Measurements from ENCODE around the gene TASOR2.
A peak's percentile ranks its signal among the peaks of the same experiment; 100 is the strongest.

Gene TASOR2

DNA sequence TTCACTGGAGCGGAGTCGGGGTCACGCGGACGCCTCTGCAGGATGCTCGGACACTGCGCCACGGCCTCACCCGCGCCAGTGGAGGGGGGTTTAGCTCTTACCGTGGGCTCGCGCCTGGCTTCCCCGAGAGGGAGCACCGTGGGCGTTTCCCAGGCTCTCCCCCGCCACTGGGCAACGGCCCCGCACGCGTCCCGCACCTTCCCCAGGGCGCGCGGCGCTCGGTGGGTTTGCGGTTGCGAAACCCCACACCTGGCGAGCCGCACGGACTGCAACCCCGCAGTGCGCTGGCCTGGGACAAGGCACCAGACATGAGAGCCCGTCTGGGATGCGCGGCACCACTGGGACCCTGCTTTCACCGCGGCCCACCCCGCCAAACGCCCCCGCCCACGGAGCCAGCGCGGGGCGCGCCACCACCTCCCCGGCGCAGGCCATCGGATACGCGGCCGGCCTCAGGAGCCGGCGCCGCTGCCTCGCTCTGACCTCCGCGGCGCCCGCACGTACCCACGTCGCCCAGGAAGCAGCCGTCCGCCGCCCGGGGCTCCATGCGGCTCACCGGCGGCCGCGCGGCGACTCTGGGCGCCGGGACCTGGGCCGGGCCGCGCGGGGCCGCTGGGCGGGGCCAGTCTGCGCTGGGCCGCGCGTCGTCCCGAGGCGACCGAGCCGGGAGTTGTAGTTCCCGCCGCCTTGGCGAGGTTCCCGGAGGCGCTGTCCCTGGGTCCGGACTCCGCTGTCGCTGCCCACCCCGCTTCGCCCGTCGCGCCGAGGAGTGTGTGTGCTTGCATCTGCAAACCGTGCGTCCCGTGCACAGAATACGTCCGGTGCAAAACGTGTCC lies 18.4 kb upstream of the TASOR2 start, which contains the start of gene ASB13:
Gene ASB13, minus strand, starts transcription at position 588 of the 833 bp plus-strand sequence. Its CDS starts 44 bp downstream, at position 544.
- POLR2A ChIA-PET, result no interaction called here
- TF ChIP-seq, protein P1, sequence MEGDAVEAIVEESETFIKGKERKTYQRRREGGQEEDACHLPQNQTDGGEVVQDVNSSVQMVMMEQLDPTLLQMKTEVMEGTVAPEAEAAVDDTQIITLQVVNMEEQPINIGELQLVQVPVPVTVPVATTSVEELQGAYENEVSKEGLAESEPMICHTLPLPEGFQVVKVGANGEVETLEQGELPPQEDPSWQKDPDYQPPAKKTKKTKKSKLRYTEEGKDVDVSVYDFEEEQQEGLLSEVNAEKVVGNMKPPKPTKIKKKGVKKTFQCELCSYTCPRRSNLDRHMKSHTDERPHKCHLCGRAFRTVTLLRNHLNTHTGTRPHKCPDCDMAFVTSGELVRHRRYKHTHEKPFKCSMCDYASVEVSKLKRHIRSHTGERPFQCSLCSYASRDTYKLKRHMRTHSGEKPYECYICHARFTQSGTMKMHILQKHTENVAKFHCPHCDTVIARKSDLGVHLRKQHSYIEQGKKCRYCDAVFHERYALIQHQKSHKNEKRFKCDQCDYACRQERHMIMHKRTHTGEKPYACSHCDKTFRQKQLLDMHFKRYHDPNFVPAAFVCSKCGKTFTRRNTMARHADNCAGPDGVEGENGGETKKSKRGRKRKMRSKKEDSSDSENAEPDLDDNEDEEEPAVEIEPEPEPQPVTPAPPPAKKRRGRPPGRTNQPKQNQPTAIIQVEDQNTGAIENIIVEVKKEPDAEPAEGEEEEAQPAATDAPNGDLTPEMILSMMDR (IDR thresholded peaks at IDR 0.05; ENCODE audit: insufficient read depth, low read length, missing control alignments), result no peak

DNA sequence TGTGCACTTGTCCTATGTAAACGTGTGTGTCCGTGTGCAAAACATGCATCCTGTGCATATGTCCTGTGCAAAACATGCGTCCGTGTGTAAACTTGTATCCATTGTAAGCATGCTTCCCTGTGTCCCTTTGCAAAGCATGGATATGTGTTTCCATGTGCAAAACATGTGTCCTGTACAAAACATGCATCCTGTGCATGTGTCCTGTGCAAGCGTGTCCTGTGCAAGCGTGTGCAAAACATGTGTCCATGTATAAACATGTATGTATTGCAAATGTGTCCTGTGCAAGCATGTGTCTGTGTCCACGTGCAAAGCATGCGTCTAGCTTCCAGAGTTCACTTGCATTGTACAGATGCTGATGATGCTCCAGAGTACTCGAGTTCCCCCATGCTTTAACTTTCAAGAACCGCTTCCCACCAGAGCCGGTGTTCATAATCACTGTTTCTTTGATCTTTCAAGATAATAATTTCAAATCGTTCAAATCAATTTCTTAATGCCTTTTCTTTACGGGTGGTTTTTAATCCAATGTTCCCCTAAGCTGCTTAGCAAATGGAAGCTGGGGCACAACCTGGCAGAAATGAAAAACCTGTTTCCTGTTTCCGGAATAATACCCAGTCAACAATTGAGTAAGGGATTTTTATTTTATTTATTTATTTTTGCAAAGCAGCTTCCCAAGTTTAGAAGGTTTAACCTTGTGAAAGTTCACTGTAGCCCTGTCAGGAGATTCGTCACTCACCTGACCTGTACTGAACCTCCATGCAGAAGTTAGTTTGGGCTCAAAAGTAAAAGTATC lies 17.6 kb upstream of the TASOR2 start:
- peak overlapping the region; percentile 75 for H3K4me3 ChIP-seq (ENCODE audit: low read depth, low read length)
- TF ChIP-seq, protein P1 (IDR thresholded peaks at IDR 0.05; ENCODE audit: insufficient read depth, low read length, missing control alignments), result no peak
- ChIA-PET CTCF (interaction anchor here (1.1 kb wide), 1 partner anchor 223 kb away, joined by 3 read pairs; the partner anchor contains the start of gene FBH1), POLR2A (no interaction called here)
- DNase-seq (ENCODE audit: low read depth, low spot score), result no peak

More for the DNA sequence above, 18.4 kb upstream of the TASOR2 start, which contains the start of gene ASB13:
- no peak for DNase-seq (ENCODE audit: low read depth, low spot score)
- CTCF ChIA-PET, result interaction anchor here (1.1 to 1.4 kb wide), 4 partner anchors 37 to 226 kb away, joined by 3 to 4 read pairs (median 3); partner anchors contain the start of gene FBH1
- H3K4me3 ChIP-seq (ENCODE audit: low read depth, low read length), result peak within 1 kb of the TSS; percentile 75

DNA sequence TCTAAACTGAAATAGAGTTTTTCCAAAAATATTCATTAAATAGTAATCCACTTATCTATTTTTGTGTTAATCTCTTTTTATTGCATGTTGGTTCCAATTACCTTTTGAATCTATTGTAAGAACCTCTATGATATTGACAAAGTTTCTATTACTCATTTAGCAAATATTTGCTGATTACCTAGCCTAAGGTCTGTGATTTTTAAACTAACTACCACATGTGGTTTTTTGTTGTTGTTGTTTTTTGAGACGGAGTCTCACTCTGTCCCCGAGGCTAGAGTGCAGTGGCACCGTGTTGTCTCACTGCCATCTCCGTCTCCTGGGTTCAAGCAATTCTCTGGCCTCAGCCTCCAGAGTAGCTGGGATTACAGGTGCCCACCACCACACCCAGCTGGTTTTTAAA lies 16.2 kb upstream of the TASOR2 start:
- no peak for DNase-seq (ENCODE audit: low read depth, low spot score)
- H3K4me3 ChIP-seq (ENCODE audit: low read depth, low read length), result no peak overlapping the region
- ChIA-PET CTCF (interaction anchor here (1.6 kb wide), 1 partner anchor 11 kb away, joined by 5 read pairs; no protein-coding TSS in a partner anchor), POLR2A (interaction anchor here (0.6 kb wide), 1 partner anchor 1853 kb away, joined by 3 read pairs; no protein-coding TSS in a partner anchor)
- TF ChIP-seq, protein P1 (IDR thresholded peaks at IDR 0.05; ENCODE audit: insufficient read depth, low read length, missing control alignments), result no peak

DNA sequence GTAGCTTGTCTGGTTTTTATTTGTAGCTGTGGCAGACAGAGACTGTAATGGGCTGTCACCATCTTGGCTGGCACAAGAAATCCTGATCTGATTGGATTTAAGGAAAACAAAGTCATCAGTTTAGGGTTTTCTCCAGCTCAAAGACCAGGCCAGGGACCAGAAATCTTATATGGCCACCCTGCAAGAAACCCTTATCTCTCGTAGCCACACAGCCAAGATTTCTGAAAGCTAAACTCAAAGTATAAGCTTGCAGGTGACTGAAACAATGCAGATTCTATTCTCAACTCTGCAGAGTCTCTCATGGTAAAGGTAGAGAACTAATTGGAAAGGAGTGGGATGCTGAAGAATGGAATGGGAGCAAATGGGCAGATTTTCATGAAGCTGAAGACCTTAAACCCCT lies 15.0 kb upstream of the TASOR2 start:
- no peak for DNase-seq (ENCODE audit: low read depth, low spot score)
- H3K4me3 ChIP-seq (ENCODE audit: low read depth, low read length), result no peak overlapping the region
- POLR2A ChIA-PET, result no interaction called here
- CTCF ChIA-PET, result interaction anchor here (1.6 kb wide), 1 partner anchor 10 kb away, joined by 5 read pairs; no protein-coding TSS in a partner anchor
- TF ChIP-seq, protein P1 (IDR thresholded peaks at IDR 0.05; ENCODE audit: insufficient read depth, low read length, missing control alignments), result no peak

DNA sequence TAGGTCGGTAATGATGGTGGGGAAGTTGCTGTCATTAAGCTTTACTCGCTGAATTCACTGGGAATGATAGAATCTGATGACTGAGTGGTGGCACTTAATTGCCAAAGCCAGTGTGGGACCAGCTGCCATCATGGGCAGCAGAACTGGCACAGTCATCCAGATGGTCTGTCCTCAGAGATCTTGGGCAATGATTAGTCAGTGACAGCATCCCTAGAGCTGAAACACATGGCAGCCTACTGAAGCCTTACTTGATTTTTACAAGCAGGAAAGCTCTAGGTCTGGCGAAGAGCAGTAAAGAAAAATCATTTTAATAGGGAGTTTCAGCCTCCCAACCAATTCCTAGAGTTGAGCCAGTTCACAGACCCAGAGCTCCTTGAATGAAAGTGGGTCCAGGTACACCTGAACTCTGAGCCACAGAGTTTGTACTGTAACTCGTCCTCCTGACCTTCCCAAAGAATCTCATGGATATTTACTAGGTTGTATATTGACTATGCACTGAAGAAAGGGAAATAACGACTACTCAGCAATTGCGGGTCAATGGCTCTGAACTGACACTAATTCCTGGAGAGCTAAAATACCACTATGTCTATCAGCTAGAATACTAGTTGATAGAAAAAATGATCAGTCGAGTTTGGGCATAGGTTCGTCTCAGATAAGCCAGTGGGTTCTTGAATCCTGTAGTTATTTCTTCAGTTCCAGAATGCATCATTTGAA lies 13.8 kb upstream of the TASOR2 start:
- no peak for DNase-seq (ENCODE audit: low read depth, low spot score)
- POLR2A ChIA-PET, result no interaction called here
- CTCF ChIA-PET, result interaction anchor here (0.8 kb wide), 1 partner anchor 8 kb away, joined by 4 read pairs; no protein-coding TSS in a partner anchor
- TF ChIP-seq, protein P1 (IDR thresholded peaks at IDR 0.05; ENCODE audit: insufficient read depth, low read length, missing control alignments), result no peak
- H3K4me3 ChIP-seq (ENCODE audit: low read depth, low read length), result no peak overlapping the region

Data from AG04449 (cell line).